ENCODE data around the gene SBSN. TPM values are rescaled to one million over a fixed set of nuclear protein-coding genes. Genes with fewer than 3 reads are reported as not detected.

The SBSN gene
- total RNA-seq, 1 donor from 2014 or later, result 0.18 TPM

DNA sequence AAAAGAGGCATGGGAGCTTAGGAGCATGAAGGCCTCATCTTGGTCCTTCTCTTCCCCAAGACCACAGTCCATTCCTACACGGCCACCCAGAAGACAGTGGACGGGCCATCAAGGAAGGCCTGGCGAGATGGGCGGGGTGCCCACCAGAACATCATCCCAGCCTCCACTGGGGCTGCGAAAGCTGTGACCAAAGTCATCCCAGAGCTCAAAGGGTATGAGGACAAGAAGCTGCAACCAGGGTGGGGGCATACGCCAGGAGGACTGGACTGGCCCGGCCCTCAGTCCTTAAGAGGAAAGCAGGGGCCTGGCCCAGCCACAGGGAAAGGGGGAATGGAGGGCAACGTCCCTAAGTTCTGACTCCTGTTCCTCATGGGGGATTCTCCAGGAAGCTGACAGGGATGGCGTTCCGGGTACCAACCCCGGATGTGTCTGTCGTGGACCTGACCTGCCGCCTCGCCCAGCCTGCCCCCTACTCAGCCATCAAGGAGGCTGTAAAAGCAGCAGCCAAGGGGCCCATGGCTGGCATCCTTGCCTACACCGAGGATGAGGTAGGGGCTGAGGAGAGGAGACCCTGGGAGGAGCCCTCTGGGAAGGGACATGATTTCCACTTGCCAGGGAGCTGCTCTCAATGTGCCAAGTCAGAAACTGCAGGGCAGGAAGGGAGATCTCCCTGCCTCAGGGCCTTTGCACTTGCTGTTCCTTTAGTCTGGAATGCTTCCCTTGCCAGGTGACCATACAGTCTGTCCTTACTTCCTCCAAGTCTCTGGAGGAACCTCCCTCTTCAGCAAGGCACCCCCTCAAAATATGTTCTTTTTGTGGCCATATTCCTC lies 15.4 kb upstream of the SBSN start:
- H3K79me2 ChIP-seq (ENCODE audit: insufficient read depth, low read length), result peaks cover 39% of the 10 kb centered on the region
- Mint-ChIP-seq H3K9me3 (ENCODE audit: unreplicated experiment) (no peaks in the 10 kb centered on the region), H3K4me1 (ENCODE audit: low read depth, unreplicated experiment) (peaks cover 8% of the 10 kb centered on the region), H3K27ac (ENCODE audit: unreplicated experiment) (no peak overlapping the region), H3K4me3 (ENCODE audit: unreplicated experiment) (peak overlapping the region; percentile 57), H3K27me3 (ENCODE audit: low read depth, unreplicated experiment) (no peaks in the 10 kb centered on the region), H3K36me3 (ENCODE audit: low read depth, unreplicated experiment) (peaks cover 23% of the 10 kb centered on the region)
- no peak for FAIRE-seq
- H3K27ac ChIP-seq (ENCODE audit: low read depth, low read length), result no peak overlapping the region
- H3K4me1 ChIP-seq (ENCODE audit: insufficient read depth, low read length), result peaks cover 15% of the 10 kb centered on the region
- no peak for DNase-seq (ENCODE audit: low read depth)
- H3K4me2 ChIP-seq (ENCODE audit: low read length), result peak overlapping the region; percentile 98
- H2AFZ ChIP-seq (ENCODE audit: low read depth, low read length), result no peak overlapping the region
- H3K4me3 ChIP-seq (ENCODE audit: insufficient read depth, low read depth, low read length), result no peak overlapping the region
- peaks cover 4% of the 10 kb centered on the region for H4K20me1 ChIP-seq (ENCODE audit: insufficient read depth, low read length)
- TF ChIP-seq, protein P1, sequence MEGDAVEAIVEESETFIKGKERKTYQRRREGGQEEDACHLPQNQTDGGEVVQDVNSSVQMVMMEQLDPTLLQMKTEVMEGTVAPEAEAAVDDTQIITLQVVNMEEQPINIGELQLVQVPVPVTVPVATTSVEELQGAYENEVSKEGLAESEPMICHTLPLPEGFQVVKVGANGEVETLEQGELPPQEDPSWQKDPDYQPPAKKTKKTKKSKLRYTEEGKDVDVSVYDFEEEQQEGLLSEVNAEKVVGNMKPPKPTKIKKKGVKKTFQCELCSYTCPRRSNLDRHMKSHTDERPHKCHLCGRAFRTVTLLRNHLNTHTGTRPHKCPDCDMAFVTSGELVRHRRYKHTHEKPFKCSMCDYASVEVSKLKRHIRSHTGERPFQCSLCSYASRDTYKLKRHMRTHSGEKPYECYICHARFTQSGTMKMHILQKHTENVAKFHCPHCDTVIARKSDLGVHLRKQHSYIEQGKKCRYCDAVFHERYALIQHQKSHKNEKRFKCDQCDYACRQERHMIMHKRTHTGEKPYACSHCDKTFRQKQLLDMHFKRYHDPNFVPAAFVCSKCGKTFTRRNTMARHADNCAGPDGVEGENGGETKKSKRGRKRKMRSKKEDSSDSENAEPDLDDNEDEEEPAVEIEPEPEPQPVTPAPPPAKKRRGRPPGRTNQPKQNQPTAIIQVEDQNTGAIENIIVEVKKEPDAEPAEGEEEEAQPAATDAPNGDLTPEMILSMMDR (IDR thresholded peaks at IDR 0.05; ENCODE audit: insufficient read depth, low read depth, low read length), result no peak
- TF ChIP-seq EZH2 (IDR thresholded peaks at IDR 0.05; ENCODE audit: insufficient read depth, low read length), result no peak
- no peak overlapping the region for H3K9ac ChIP-seq (ENCODE audit: low read length)
- H3K36me3 ChIP-seq (ENCODE audit: insufficient read depth, low read length), result no peaks in the 10 kb centered on the region
- no peaks in the 10 kb centered on the region for H3K27me3 ChIP-seq (ENCODE audit: insufficient read depth, low read length)
- no peaks in the 10 kb centered on the region for H3K9me3 ChIP-seq (ENCODE audit: insufficient read depth, low read depth, low read length)

DNA sequence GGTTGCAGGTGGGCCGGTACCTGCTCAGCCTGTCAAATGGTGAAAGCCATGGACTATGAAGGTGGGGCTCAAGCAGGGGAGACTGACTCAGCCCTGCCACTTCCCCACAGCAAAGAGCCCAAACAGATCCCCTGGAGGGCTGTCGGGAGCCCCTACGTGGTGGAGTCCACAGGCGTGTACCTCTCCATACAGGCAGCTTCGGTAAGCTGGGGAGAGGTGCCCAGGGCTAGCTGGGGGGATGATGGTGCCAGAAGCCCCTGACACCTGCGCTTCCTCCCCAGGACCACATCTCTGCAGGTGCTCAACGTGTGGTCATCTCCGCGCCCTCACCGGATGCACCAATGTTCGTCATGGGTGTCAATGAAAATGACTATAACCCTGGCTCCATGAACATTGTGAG lies 14.1 kb upstream of the SBSN start:
- peaks cover 15% of the 10 kb centered on the region for H3K4me1 ChIP-seq (ENCODE audit: insufficient read depth, low read length)
- FAIRE-seq (no peak), DNase-seq (ENCODE audit: low read depth) (no peak)
- no peak overlapping the region for H3K4me3 ChIP-seq (ENCODE audit: insufficient read depth, low read depth, low read length)
- Mint-ChIP-seq H3K4me3 (ENCODE audit: unreplicated experiment) (no peak overlapping the region), H3K27me3 (ENCODE audit: low read depth, unreplicated experiment) (no peaks in the 10 kb centered on the region), H3K36me3 (ENCODE audit: low read depth, unreplicated experiment) (peaks cover 22% of the 10 kb centered on the region), H3K4me1 (ENCODE audit: low read depth, unreplicated experiment) (peaks cover 8% of the 10 kb centered on the region), H3K27ac (ENCODE audit: unreplicated experiment) (no peak overlapping the region), H3K9me3 (ENCODE audit: unreplicated experiment) (no peaks in the 10 kb centered on the region)
- no peak for TF ChIP-seq EZH2 (IDR thresholded peaks at IDR 0.05; ENCODE audit: insufficient read depth, low read length)
- TF ChIP-seq, protein P1 (IDR thresholded peaks at IDR 0.05; ENCODE audit: insufficient read depth, low read depth, low read length), result no peak
- peaks cover 36% of the 10 kb centered on the region for H3K79me2 ChIP-seq (ENCODE audit: insufficient read depth, low read length)
- no peak overlapping the region for H2AFZ ChIP-seq (ENCODE audit: low read depth, low read length)
- H3K9me3 ChIP-seq (ENCODE audit: insufficient read depth, low read depth, low read length), result no peaks in the 10 kb centered on the region
- H3K27me3 ChIP-seq (ENCODE audit: insufficient read depth, low read length), result no peaks in the 10 kb centered on the region
- H3K9ac ChIP-seq (ENCODE audit: low read length), result no peak overlapping the region
- no peaks in the 10 kb centered on the region for H3K36me3 ChIP-seq (ENCODE audit: insufficient read depth, low read length)
- no peak overlapping the region for H3K27ac ChIP-seq (ENCODE audit: low read depth, low read length)
- peaks cover 4% of the 10 kb centered on the region for H4K20me1 ChIP-seq (ENCODE audit: insufficient read depth, low read length)
- no peak overlapping the region for H3K4me2 ChIP-seq (ENCODE audit: low read length)

DNA sequence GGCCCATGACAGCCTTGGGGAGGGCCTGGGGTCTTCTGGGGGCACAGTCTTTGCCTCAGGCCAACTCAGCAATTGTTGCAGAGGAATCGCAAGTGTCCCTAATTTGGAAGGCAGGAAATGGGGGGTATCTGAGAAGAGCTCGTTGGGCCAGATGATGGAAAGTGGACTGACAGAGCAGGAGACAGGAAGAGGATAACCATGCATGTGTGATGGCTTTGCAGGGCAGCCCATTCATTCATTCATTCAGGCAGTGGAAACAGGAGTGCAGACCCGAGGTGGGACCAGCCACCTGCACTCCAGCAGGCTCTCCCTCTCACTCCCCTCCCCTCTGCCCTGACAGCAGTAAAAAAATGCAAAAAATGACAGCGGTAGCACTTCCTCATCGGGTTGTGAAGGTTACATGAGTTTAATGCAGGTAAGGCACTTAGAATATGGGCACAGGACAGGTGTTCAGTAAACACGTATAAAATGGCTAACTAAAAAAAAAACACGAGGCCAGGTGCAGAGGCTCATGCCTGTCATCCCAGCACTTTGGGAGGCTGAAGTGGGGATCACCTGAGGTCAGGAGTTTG lies 12.3 kb upstream of the SBSN start:
- Histone ChIP-seq H3K79me2 (ENCODE audit: insufficient read depth, low read length) (peaks cover 18% of the 10 kb centered on the region), H3K4me3 (ENCODE audit: insufficient read depth, low read depth, low read length) (no peak overlapping the region), H3K36me3 (ENCODE audit: insufficient read depth, low read length) (no peaks in the 10 kb centered on the region), H3K9me3 (ENCODE audit: insufficient read depth, low read depth, low read length) (no peaks in the 10 kb centered on the region), H3K9ac (ENCODE audit: low read length) (no peak overlapping the region), H3K4me1 (ENCODE audit: insufficient read depth, low read length) (peaks cover 6% of the 10 kb centered on the region), H4K20me1 (ENCODE audit: insufficient read depth, low read length) (no peaks in the 10 kb centered on the region), H3K27me3 (ENCODE audit: insufficient read depth, low read length) (no peaks in the 10 kb centered on the region), H3K4me2 (ENCODE audit: low read length) (no peak overlapping the region), H2AFZ (ENCODE audit: low read depth, low read length) (no peak overlapping the region), H3K27ac (ENCODE audit: low read depth, low read length) (no peak overlapping the region)
- no peaks in the 10 kb centered on the region for H3K9me3 Mint-ChIP-seq (ENCODE audit: unreplicated experiment)
- peaks cover 18% of the 10 kb centered on the region for H3K36me3 Mint-ChIP-seq (ENCODE audit: low read depth, unreplicated experiment)
- no peak overlapping the region for H3K4me3 Mint-ChIP-seq (ENCODE audit: unreplicated experiment)
- no peak for TF ChIP-seq EZH2 (IDR thresholded peaks at IDR 0.05; ENCODE audit: insufficient read depth, low read length)
- TF ChIP-seq, protein P1 (IDR thresholded peaks at IDR 0.05; ENCODE audit: insufficient read depth, low read depth, low read length), result no peak
- H3K27me3 Mint-ChIP-seq (ENCODE audit: low read depth, unreplicated experiment), result no peaks in the 10 kb centered on the region
- H3K4me1 Mint-ChIP-seq (ENCODE audit: low read depth, unreplicated experiment), result peaks cover 3% of the 10 kb centered on the region
- H3K27ac Mint-ChIP-seq (ENCODE audit: unreplicated experiment), result no peak overlapping the region
- DNase-seq (ENCODE audit: low read depth) (no peak), FAIRE-seq (no peak)
